GM23338 (cell line): ENCODE results near the gene ERN2. TPM values are rescaled to one million over a fixed set of nuclear protein-coding genes. Genes with fewer than 3 reads are reported as not detected.

ENCODE experiments used
- ATAC-seq: fragments of 200-7000 bp; cut with Tn5 transposase; 3 replicates; pipeline ENCODE4 v1.9.1; 2020
- DNase-seq: peaks from one replicate; pipeline ENCODE4 v3.0.0-alpha.2; 2015; ENCODE audit warnings: low spot score
- H2AFZ ChIP-seq: fragments of 200-600 bp; sonication (generic); 2 replicates; pipeline ENCODE4 v1.8.0; 2016; ENCODE audit warnings: antibody characterized with exemption, mild to moderate bottlenecking, moderate library complexity
- H3F3A ChIP-seq: fragments of 200-600 bp; sonication (generic); replicated peaks from 2 replicates; pipeline ENCODE4 v1.8.0; 2017; ENCODE audit warnings: antibody characterized with exemption, mixed run types, low read depth
- H3K27ac ChIP-seq: fragments of 200-600 bp; sonication (generic); 2 replicates; pipeline ENCODE4 v1.6.1; 2016; ENCODE audit warnings: low read depth
- H3K27me3 ChIP-seq: fragments of 200-600 bp; sonication (generic); 2 replicates; pipeline ENCODE4 v1.8.0; 2016; ENCODE audit warnings: mild to moderate bottlenecking, mixed run types, moderate library complexity; ENCODE audit not compliant: insufficient read depth
- H3K36me3 ChIP-seq: fragments of 200-600 bp; sonication (generic); 2 replicates; pipeline ENCODE4 v1.8.0; 2016; ENCODE audit warnings: mild to moderate bottlenecking; ENCODE audit not compliant: insufficient read depth
- H3K4me1 ChIP-seq: fragments of 200-600 bp; sonication (generic); 2 replicates; pipeline ENCODE4 v1.8.0; 2016; ENCODE audit warnings: mild to moderate bottlenecking, moderate library complexity; ENCODE audit not compliant: insufficient read depth
- H3K4me2 ChIP-seq: fragments of 200-600 bp; sonication (generic); 2 replicates; pipeline ENCODE4 v1.7.1; 2017; ENCODE audit warnings: mixed run types
- H3K4me3 ChIP-seq: fragments of 200-600 bp; sonication (generic); 2 replicates; pipeline ENCODE4 v1.6.1; 2016; ENCODE audit warnings: mixed run types
- H3K79me2 ChIP-seq: fragments of 200-600 bp; sonication (generic); replicated peaks from 2 replicates; pipeline ENCODE4 v1.8.0; 2017; ENCODE audit warnings: mild to moderate bottlenecking; ENCODE audit not compliant: insufficient read depth
- H3K9me2 ChIP-seq: fragments of 200-600 bp; sonication (generic); 2 replicates; pipeline ENCODE4 v1.8.0; 2017; ENCODE audit not compliant: insufficient read depth
- H4K20me1 ChIP-seq: fragments of 200-600 bp; sonication (generic); replicated peaks from 2 replicates; pipeline ENCODE4 v1.8.0; 2017; ENCODE audit warnings: mild to moderate bottlenecking; ENCODE audit not compliant: insufficient read depth
- H3K27ac Mint-ChIP-seq: 2 replicates; pipeline ENCODE4 v1.8.0; 2020; ENCODE audit warnings: inconsistent platforms, mild to moderate bottlenecking, moderate library complexity, mixed read lengths
- H3K27me3 Mint-ChIP-seq: 3 replicates; pipeline ENCODE4 v1.8.0; 2022; ENCODE audit warnings: low read depth, mild to moderate bottlenecking, moderate library complexity, mixed read lengths, inconsistent platforms; ENCODE audit not compliant: insufficient read depth, poor library complexity
- H3K36me3 Mint-ChIP-seq: 3 replicates; pipeline ENCODE4 v1.8.0; 2021; ENCODE audit warnings: low read depth, mild to moderate bottlenecking, inconsistent platforms, moderate library complexity, mixed read lengths
- H3K4me1 Mint-ChIP-seq: 3 replicates; pipeline ENCODE4 v1.8.0; 2020; ENCODE audit warnings: mild to moderate bottlenecking, inconsistent platforms, mixed read lengths
- H3K4me3 Mint-ChIP-seq: 3 replicates; pipeline ENCODE4 v1.8.0; 2021; ENCODE audit warnings: moderate library complexity, mild to moderate bottlenecking, inconsistent platforms, mixed read lengths
- H3K9me3 Mint-ChIP-seq: 3 replicates; pipeline ENCODE4 v1.8.0; 2020; ENCODE audit warnings: moderate library complexity, mild to moderate bottlenecking, inconsistent platforms, mixed read lengths
- CREB1 ChIP-seq: fragments of 250-450 bp; sonication (Bioruptor Pico); IDR thresholded peaks from 2 replicates; pipeline ENCODE4 v1.5.0; 2020; ENCODE audit warnings: low read depth, mild to moderate bottlenecking, moderate library complexity
- CTCF ChIP-seq, 2 experiments: fragments of 200-600 bp in 1 of 2; sonication (generic) in 1 of 2; conservative IDR thresholded peaks; 2 replicates each; pipeline versions ENCODE4 v1.5.1 to v1.6.1; 2016 to 2017; ENCODE audit warnings: antibody characterized with exemption in 2 of 2, low read depth in 2 of 2, mild to moderate bottlenecking in 2 of 2, moderate library complexity in 1 of 2
- ETS1 ChIP-seq: IDR thresholded peaks from 2 replicates; pipeline ENCODE4 v1.6.1; 2016; ENCODE audit warnings: antibody characterized with exemption
- EZH2phosphoT487 ChIP-seq: fragments of 200-600 bp; sonication (generic); IDR thresholded peaks from one replicate; pipeline ENCODE4 v1.8.1; 2018; ENCODE audit warnings: antibody characterized with exemption; ENCODE audit not compliant: unreplicated experiment
- JUNB ChIP-seq: IDR thresholded peaks from one replicate; pipeline ENCODE4 v1.6.1; 2016; ENCODE audit warnings: antibody characterized with exemption; ENCODE audit not compliant: unreplicated experiment
- ZNF462 ChIP-seq: fragments of 250-450 bp; sonication (Bioruptor Pico); IDR thresholded peaks from 2 replicates; pipeline ENCODE4 v1.5.0; 2020; ENCODE audit warnings: mild to moderate bottlenecking, moderate library complexity
- polyA plus RNA-seq: library from polyadenylated mRNA; unstranded; fragments of >200 nt; fragmentation: Nextera tagmentation; extraction: Ambion mirVana; gene quantifications from 2 replicates; pipeline ENCODE4 v1.2.1, GENCODE V29; 2016
- total RNA-seq: library from RNA; depleted of rRNA; stranded (reverse); fragments of >200 nt; shearing (Covaris generic); gene quantifications from 2 replicates; pipeline ENCODE4 v1.2.3, GENCODE V29; 2014

The ERN2 gene
- total and polyA plus RNA-seq, 2 experiments from 2014 or later: 0.97 to 1.1 TPM

- Mint-ChIP-seq H3K4me1 (peaks cover 16% of the 10 kb centered on the region), H3K27me3 (peaks cover 18% of the 10 kb centered on the region), H3K4me3 (peak overlapping the region; percentile 98), H3K9me3 (no peaks in the 10 kb centered on the region), H3K36me3 (peaks cover 52% of the 10 kb centered on the region), H3K27ac (peak overlapping the region; percentile 97)
- Histone ChIP-seq H3K4me3 (peak overlapping the region; percentile 100), H3F3A (peaks cover 25% of the 10 kb centered on the region; the same call in 1 of the 2 replicates), H4K20me1 (peaks cover 24% of the 10 kb centered on the region), H3K36me3 (peaks cover 35% of the 10 kb centered on the region), H3K27me3 (no peaks in the 10 kb centered on the region), H3K4me1 (peaks cover 13% of the 10 kb centered on the region; the same call in 1 of the 2 replicates), H3K79me2 (peaks cover 44% of the 10 kb centered on the region), H3K9me2 (no peaks in the 10 kb centered on the region), H3K27ac (peak overlapping the region; percentile 78), H3K4me2 (peak overlapping the region; percentile 95), H2AFZ (peak overlapping the region; percentile 6; the same call in 1 of the 2 replicates)
- TF ChIP-seq JUNB: no peak
- no peak for TF ChIP-seq ETS1
- no peak for TF ChIP-seq CTCF (conservative IDR thresholded peaks at IDR 0.05; ENCODE audit: low read depth in 2 of 2)
- TF ChIP-seq CREB1 (CRISPR knock-in tag): 0 out of 2 replicates have a peak, but pooled peaks have one; percentile 20
- DNase-seq: peak; percentile 77
- ATAC-seq: peak; percentile 63
Measured at GRCh38 chr16:23679274-23679985, 33.6 kb downstream of the ERN2 start.

- Mint-ChIP-seq H3K9me3 (no peaks in the 10 kb centered on the region), H3K27me3 (peaks cover 15% of the 10 kb centered on the region), H3K4me3 (peak within 1 kb of the TSS; percentile 98), H3K4me1 (peaks cover 16% of the 10 kb centered on the region), H3K27ac (peak within 1 kb of the TSS; percentile 97), H3K36me3 (peaks cover 44% of the 10 kb centered on the region)
- peaks cover 25% of the 10 kb centered on the region; the same call in 1 of the 2 replicates for H3F3A ChIP-seq
- peak within 1 kb of the TSS; percentile 100 for H3K4me3 ChIP-seq
- peaks cover 13% of the 10 kb centered on the region; the same call in 1 of the 2 replicates for H3K4me1 ChIP-seq
- peaks cover 44% of the 10 kb centered on the region for H3K79me2 ChIP-seq
- no peaks in the 10 kb centered on the region for H3K9me2 ChIP-seq
- peaks cover 24% of the 10 kb centered on the region for H4K20me1 ChIP-seq
- peak within 1 kb of the TSS; percentile 94 for H3K27ac ChIP-seq
- DNase-seq (peak; percentile 98), ATAC-seq (peak; percentile 85)
- H3K27me3 ChIP-seq: no peaks in the 10 kb centered on the region
- peaks cover 27% of the 10 kb centered on the region for H3K36me3 ChIP-seq
- peak within 1 kb of the TSS; percentile 69 for H2AFZ ChIP-seq
- peak within 1 kb of the TSS; percentile 95 for H3K4me2 ChIP-seq
- TF ChIP-seq ZNF462 (CRISPR knock-in tag) (no peak), ETS1 (no peak), JUNB (no peak), EZH2phosphoT487 (no peak)
Measured at GRCh38 chr16:23678430-23679273, 34.4 kb downstream of the ERN2 start, which contains the start of gene PLK1. Gene PLK1, plus strand, starts transcription at chr16:23678889. Its CDS starts 44 bp downstream, at chr16:23678933.
